GM21367 (cell line): Measurements from ENCODE around the gene CD69.
A peak's percentile ranks its signal among the peaks of the same experiment; 100 is the strongest.
"Not testable (repeated sequence)": the region's sequence is repeated elsewhere in the genome, so short reads cannot be mapped to it uniquely, and the experiment has no call there.

Experiments used
- ATAC-seq: cut with Tn5 transposase; IDR thresholded peaks from one replicate; pipeline ENCODE4 v1.9.1; 2021; ENCODE audit not compliant: unreplicated experiment

CD69 gene

GRCh38 chr12:9724023-9724422 is 36.7 kb downstream of the CD69 start:
- no peak for ATAC-seq

- no peak for ATAC-seq
Measured at GRCh38 chr12:9721394-9722092, 39.2 kb downstream of the CD69 start.

- ATAC-seq, result no peak
Measured at GRCh38 chr12:9719790-9720189, 40.9 kb downstream of the CD69 start.

- ATAC-seq, result no peak
Measured at GRCh38 chr12:9718968-9719367, 41.7 kb downstream of the CD69 start.

GRCh38 chr12:9717070-9717925 is 43.4 kb downstream of the CD69 start:
- no peak for ATAC-seq

GRCh38 chr12:9713032-9713558 is 47.6 kb downstream of the CD69 start:
- ATAC-seq, result peak; percentile 52

- ATAC-seq, result no peak
Measured at GRCh38 chr12:9711664-9712063, 49.0 kb downstream of the CD69 start.

GRCh38 chr12:9710584-9711375 is 49.9 kb downstream of the CD69 start:
- ATAC-seq, result no peak

- no peak for ATAC-seq
Measured at GRCh38 chr12:9708853-9709252, 51.8 kb downstream of the CD69 start.

GRCh38 chr12:9707864-9708808 is 52.6 kb downstream of the CD69 start:
- no peak for ATAC-seq

GRCh38 chr12:9707356-9707755 is 53.3 kb downstream of the CD69 start:
- ATAC-seq, result no peak

GRCh38 chr12:9706086-9706685 is 54.5 kb downstream of the CD69 start:
- ATAC-seq, result no peak

- not testable (repeated sequence) for ATAC-seq
Measured at GRCh38 chr12:9704561-9704960, 56.1 kb downstream of the CD69 start.
